ENCODE results near the gene BMPR1A.

The BMPR1A gene

DNA sequence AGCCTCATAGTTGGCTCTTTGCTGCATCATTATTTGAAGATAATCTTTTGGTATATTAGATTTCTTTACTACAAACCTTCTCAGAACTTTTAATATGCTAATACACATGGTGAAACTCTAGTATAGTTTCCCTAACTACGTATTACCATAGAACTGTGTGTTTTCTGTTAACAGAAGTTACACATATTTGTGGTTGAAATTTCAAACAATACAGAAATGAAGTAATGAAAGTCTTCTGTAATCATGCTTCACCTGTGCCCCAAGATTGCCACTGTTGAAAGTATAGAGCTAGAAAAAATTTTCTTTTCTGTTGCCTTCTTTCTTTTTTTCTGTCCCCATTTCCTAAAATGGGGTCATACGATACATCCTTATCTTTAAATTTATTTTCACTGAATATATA lies 9.1 kb downstream of the BMPR1A start:
- no peak for DNase-seq (ENCODE audit: low read depth)

DNA sequence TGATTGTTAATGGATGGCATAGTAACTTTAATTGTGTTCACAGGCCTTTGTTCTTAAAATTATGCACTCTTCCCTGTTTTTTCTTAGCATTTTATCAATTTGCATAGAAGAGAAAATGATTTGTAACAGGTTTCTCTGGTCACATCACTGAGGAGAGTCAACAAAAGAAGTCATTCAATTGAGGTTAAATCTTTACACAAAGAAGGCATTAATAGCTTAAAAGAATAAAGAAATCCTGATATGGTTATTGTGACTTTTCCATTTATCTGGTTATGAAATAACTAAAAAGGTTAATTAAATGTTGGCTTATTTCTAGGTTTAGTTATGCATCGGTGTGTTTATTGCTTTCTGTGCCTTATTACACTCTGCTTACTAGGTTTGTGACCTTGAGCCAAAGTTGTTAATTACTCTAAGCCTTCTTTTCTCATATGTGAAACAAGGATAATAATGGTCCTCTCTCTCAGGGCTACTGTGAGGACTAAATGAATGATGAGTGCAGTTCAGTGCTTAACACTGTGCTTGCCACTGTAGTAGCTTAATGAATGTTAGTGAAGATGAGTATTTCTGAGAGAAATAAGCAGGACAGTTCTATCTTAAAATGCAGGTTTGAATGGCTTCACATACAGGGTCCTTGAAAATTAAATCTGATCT lies 12.1 kb downstream of the BMPR1A start:
- DNase-seq (ENCODE audit: low read depth): no peak

DNA sequence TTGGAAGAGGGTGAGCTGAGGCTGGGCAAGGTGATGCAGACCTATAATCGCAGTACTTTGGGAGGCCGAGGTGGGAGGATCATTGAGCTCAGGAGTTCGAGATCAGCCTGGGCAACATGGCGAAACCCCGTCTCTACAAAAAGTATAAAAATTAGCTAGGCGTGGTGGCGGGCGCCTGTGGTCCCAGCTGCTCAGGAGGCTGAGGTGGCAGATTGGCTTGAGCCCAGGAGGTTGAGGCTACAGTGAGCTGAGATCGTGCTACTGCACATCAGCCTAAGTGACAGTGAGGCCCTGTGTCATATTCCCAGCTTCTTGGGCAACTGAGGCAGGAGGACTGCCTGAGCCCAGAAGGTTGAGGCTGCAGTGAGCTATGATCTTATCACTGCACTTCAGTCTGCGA lies 13.6 kb downstream of the BMPR1A start:
- no peak for DNase-seq (ENCODE audit: low read depth)

DNA sequence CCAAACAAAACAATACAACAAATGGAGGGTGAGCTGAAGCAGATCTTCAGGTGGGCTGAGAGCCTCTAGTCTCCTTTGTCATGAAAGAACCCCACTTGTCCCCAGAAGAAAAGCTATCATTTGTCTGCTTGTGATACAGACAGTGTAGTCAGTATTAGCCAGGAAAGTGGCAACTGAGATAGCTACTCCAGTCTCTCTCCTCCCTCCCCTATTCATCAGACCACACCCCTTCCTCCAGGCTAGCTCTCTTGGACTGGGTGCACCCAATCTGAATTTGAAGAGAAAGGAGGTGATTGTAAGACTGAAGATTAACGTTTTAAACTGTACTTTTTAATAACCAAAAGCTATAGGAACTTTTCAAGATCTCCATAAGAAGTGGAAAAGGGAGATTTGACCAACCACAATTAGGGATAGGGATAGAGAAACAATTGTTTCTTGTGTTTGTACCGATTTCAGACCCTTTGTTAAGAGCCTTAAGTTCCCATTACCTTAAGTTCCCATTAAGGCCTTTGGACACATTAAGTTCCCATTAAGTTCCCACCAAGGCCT lies 14.1 kb downstream of the BMPR1A start:
- DNase-seq (ENCODE audit: low read depth): no peak

DNA sequence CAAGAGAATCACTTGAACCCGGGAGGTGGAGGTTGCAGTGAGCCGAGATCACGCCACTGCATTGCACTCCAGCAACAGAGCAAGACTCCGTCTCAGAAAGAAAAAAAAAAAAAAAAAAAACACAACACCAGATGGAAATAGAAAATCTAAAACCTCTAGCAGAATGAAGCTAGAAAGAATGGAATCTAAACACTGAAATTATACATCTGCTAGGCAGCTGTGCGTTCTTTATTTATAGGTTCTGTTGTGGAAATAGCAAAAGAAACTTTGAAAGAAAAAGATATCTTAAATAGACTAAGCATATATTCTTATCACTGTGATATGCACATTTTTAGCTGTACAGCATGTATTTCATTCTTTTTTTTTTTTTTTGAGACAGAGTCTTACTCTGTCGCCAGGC lies 17.1 kb downstream of the BMPR1A start:
- DNase-seq (ENCODE audit: low read depth): no peak

DNA sequence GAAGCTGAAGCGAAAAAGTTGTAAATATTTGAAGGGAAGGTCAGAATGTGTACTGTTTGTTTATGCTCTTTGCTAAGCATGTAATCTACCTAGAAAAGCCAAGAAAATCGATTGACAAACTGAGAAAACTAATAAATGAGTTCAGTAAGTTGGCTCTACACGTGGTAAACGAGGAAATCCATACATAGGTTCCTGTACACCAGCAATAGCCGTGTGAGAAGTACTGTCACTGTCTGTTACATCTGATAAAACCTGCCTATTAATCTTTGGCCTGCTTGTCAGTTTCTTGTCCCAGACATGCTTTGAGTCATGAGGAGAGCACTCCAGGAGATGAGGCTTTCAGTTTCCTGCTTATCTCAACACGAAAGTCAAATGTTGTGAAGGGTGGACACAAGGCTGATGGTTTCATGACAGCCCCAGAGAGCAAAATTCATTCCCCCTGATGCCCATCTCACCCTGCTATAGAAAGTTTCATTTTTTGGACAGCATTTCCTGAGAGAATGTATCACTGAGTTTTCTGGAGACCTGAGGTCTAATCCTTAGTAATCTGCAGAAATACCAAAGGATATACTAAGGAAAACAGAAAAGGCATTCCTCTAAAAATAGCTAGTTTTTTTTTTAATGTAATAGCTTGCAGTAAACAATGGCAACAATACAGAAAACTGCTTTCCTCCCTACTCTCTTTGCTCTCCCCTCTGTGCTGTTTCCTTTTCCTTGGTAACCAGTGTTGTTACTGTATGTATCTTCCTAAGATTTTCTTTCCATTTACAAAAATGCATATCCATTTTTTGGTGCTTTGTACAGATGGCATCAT lies 18.8 kb downstream of the BMPR1A start:
- DNase-seq (ENCODE audit: low read depth): no peak

DNA sequence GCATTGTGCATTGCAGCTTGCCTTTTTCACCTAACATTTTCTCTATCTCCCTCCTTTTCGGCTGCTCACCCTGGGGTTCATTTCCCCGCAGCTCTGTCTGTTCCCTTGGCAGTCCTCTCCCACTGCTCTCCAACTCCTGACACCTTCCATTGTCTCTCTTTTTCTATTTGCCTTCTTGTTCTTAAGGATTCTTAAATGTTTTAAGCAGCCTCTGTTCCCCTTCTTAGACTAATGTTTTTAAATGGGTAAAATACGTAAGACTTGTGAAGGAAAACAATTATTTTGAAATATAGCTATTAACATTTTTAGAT lies 19.4 kb downstream of the BMPR1A start:
- no peak for DNase-seq (ENCODE audit: low read depth)

DNA sequence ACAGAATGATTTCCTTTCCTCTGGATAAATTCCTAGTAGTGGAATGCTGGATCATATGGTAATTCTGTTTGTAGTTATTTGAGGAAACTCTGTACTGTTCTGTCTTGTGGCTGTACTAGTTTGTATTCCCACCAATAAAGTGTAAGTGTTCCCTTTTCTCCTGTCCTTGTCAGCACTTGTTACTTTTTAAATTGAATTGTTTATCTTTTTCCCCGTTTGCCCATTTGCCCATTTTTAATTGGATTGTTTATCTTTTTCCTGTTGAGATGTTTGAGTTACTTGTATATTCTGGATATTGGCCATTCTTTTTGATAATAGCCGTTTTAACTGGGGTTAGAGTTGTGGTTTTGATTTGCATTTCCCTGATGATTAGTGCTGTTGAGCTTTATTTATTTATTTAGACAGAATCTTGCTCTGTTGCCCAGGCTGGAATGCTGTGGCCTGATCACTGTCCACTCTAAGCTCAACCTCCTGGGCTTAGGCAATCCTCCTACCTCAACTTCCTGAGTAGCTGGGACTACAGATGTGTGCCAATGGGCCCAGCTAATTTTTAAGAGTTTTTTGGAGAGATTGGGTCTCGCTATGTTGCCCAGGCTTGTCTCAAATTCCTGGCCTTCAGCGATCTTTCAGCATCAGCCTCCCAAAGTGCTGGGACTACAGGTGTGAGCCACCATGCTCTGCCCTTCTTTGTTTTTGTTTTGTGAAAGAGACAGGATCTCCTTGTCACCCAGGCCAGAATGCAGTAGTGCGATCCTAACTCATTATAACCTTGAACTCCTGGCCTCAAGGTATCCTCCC lies 23.0 kb downstream of the BMPR1A start:
- DNase-seq (ENCODE audit: low read depth): no peak

DNA sequence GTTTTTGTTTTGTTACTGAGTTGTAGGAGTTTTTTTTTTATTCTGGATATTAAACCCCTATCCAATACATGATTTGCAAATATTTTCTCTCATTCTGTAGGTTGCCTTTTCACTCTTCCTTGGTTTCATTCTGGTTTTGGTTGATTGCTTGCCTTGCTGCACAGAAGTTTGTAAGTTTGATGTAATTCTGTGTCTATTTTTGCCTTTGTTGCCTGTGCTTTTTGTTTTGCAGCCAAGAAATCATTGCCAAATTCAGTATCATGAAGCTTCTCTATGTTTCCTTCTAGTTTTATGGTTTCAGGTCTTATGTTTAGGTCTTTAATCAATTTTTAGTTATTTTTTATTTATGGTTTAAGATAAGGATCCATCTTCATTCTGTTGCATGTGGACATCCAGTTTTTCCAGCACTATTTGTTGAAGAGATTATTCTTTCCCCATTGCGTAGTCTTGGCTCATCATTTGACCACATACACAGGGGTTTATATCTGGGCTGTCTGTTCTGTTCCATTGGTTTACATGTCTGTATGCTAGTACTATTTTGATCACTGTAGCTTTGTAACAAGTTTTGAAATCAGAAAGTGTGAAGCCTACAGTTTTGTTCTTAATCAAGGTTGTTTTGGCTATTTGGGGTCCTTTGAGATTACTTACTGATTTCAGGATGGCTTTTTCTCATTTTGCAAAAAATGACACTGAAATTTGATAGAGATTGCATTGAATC lies 26.4 kb downstream of the BMPR1A start:
- DNase-seq (ENCODE audit: low read depth): no peak

DNA sequence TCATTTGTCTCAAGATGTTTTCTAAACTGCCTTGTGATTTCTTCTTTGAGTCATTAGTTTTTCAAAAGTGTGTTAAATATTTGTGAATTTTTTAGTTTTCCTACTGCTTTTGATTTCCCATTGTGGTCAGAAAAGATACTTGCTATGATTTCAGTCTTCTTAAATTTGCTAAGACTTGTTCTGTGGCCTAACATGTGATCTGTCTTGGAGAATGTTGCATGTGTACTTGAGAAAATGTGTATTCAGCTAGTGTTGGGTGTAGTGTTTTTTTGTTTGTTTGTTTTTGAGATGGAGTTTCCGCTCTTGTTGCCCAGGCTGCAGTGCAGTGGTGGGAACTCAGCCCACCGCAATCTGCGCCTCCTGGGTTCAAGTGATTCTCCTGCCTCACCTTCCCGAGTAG lies 28.6 kb downstream of the BMPR1A start:
- DNase-seq (ENCODE audit: low read depth): no peak

DNA sequence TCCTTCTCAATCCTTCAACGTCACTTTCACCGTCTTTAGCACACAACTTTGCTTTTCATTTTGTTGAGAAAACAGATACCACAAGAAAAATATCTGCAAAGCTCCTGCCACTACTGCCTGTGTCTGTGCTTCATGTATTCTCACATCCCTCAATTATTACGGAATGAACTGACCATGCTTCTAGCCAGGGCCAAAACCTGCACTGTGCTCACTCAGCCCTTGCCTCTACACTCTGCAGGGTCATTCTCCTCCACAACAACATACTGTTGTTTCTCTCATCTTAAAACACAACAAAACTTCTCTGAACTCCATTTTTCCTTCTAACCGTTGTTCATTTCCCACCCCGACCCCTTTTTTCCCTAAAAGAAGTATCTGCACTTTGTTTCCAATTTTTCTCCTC lies 29.5 kb downstream of the BMPR1A start:
- no peak for DNase-seq (ENCODE audit: low read depth)

DNA sequence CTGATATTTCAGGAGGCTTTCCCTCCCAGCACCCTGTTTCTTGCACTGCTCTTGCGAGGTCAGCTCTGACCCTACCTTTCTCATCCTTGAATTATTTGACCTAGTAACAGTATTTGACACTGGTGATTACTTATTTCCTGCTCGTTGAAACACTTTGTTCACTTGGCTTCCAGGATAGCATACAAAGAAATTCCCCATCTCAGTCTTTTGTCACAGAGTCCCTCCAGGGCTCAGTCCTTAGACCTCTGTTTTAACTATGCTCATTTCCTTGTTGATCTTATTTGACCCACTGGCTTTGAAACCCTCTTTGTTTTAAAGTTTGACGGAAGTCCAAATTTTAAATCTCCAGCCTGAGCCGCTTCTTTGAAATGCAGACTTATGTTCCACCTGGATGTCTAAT lies 29.9 kb downstream of the BMPR1A start:
- no peak for DNase-seq (ENCODE audit: low read depth)

DNA sequence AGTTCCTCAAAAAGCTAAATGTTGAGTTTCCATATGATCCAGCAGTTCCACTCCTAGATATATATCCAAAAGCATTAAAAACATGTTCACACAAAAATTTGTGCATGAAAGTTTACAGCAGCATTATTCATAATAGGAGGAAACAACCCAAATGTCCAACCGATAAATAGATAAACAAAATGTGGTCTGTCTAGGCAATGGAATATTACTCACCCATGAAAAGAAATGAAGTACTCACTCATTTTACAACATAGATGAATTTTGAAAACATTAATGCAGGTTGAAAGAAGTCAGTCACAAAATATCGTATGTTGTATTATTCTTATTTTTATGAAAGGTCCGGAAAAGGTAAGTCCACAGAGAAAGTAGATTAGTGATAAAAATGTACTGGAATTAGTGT lies 34.0 kb downstream of the BMPR1A start:
- no peak for DNase-seq (ENCODE audit: low read depth)

DNA sequence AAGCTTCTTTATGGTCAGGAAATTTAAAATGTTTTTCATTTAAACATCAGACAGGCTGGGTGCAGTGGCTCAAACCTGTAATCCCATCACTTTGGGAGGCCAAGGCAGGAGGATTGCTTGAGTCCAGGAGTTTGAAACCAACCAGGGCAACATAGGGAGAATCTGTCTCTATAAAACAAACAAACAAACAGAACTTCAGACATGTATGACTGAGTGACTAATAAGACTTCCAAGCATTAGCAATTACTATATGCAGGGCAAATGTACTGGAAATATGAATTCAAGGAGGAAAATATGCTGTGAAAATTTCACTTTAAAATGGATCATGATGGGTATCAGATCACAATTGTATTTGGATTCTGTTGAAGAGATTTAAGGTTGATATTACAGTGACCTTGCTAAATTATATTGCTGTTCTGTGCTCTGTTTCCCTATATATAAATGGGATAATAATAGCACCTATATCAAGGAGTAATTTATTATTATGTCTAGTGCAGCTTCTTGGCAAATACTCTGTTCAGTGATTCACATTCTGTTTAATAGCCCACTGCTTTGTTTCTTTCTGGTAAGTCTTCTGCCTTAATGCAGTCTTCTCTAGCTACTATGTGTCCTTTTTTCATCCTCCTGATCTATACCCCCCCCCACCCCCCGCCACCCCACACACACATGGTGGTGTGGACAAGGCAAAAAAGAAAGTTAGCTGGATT lies 36.2 kb downstream of the BMPR1A start:
- DNase-seq (ENCODE audit: low read depth): no peak

DNA sequence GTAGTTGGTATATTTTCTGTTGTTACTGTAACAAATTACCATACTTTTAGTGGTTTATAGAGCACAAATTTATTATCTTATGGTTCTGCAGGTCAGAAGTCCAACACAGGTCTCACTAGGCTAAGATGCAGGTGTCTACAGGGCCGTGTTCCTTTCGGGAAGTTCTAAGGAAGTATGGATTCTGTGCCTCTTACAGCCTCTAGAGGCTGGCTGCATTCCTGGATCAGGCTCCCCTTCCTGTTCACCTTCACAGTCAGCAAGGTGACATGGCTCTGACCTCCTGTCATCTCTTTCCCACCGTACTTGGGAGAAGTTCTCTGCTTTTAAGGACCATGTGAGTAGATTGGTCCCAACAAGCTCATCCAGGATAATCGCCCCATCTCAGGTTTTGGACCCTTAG lies 37.3 kb downstream of the BMPR1A start:
- DNase-seq (ENCODE audit: low read depth): no peak

DNA sequence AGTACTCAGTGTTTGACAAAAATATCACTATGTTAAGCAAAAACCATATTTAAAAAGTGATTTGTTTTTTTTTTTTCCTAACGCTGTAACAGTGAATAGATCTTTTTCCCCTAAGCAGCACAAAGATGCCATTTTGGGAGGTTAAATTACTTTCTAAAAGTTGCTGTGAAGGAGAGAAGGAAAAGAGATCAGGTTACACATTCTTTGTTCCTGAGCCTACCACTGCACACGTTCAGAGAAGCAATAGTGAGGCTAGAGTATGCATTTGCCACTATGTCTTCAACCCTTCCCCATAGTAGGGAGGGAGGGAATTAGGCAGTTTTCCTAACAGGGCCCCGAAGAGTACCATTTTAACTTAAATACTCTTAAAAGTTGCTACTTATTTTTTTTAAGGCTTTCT lies 38.9 kb downstream of the BMPR1A start:
- DNase-seq (ENCODE audit: low read depth): peak; percentile 33

DNA sequence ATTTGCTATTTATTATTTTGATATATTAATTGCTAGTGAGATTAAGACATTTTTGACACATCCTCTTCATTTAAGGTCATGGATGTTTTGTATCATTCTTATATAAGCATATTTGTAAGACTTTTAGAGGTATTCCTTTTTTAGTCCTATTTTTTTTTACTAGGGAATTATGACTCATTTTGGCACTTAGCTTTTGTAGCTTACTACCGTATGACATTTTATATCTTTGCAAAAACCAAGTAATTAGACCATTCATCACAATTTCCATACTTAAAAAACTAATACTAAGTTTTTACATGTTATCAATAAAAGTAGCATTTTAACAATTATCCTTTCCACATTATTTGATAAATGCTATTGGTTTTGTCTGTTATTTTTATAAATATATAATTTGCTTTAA lies 41.6 kb downstream of the BMPR1A start:
- no peak for DNase-seq (ENCODE audit: low read depth)

DNA sequence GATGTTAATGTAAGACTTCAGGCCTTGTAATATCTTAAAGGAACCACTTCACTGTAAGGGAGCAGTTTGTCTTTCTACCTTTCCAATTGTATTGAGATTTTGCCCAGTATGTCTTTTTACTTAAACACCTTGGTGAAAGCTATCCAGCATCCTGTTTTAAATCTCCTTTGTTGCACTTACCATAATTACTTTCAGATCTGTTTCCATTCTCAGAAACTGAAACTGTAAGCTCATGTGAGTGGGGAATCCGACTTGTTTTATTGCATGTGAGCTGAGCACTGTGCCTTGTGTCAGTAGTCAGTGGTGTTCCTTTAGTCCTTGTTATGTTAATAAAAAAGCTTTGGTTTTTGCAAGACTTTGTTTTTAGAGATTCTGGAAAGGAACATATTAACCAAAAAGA lies 42.2 kb downstream of the BMPR1A start:
- DNase-seq (ENCODE audit: low read depth): no peak

DNA sequence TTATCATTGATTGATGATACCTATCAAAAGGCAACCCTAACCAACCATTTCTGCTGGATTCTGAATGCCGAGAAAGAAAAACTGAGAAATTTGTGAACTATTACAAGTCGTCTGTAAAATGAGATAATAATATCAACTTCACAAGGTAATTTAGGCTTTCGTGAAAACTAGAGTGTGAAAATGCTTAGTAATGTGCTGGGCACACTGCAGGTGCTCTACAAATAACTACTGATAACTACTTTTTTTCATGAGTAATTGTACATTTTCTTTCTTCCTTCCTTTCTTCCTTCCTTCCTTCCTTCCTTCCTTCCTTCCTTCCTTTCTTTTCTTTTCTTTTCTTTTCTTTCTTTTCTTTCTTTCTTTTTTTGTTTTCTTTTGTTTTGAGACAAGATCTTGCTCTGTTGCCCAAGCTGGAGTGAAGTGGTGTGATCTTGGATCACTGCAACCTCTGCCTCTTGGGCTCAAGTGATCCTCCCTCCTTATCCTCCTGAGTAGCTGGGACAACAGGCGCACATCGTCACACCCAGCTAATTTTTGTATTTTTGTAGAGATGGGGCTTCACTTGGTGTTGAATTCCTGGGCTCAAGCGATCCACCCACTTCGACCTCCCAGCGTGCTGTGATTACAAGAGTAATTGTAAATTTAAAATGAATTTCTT lies 42.9 kb downstream of the BMPR1A start:
- no peak for DNase-seq (ENCODE audit: low read depth)

DNA sequence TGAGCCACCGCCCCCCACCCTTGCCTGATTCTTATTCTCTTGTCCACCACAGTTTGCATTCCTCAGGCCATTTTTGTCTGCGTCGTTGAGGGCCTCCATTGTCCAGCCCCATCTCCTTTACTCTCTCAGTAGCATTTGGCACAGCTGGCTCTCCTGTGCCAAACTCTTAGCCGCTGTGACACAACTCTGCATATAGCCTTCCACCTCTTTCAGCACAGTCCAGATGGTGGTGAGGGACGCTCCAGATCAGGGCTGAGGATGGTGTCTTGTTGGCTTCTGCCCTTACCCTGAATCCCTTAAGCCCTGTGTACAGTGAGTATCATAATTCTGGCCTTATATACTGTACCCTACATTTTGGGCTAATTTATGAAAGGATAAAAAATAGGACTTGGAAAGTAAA lies 45.6 kb downstream of the BMPR1A start:
- DNase-seq (ENCODE audit: low read depth): no peak

DNA sequence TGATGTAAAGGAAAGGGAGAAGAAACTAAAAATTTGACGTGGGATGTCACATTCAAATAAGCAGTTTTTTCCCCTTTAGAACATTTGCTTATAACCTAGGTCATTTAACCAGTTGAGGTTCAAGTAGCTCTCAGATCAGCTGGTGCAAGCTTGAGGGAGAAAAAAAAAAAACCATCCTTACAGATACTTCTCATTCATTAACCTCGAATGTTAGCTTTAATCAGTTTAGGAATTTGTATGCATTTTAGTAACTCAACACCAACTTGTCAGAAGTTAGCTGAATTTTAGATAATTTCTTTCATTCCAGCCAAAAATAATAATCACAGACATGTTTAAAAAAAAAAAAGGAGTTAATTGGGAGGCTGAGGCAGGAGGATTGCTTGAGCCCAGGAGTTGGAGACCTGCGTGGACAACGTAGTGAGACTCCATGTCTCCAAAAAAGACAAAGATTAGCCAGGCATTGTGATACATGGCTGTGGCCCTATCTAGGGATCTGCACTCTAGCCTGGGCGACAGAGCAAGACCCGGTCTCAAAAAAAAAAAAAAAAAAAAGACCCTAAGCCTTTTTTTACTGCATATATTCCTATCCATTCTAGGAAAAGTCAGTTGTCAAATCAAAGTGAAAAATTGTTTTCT lies 46.2 kb downstream of the BMPR1A start:
- no peak for DNase-seq (ENCODE audit: low read depth)

Data from HS-5 (cell line).